ENCODE data around the gene SS18.

DNA sequence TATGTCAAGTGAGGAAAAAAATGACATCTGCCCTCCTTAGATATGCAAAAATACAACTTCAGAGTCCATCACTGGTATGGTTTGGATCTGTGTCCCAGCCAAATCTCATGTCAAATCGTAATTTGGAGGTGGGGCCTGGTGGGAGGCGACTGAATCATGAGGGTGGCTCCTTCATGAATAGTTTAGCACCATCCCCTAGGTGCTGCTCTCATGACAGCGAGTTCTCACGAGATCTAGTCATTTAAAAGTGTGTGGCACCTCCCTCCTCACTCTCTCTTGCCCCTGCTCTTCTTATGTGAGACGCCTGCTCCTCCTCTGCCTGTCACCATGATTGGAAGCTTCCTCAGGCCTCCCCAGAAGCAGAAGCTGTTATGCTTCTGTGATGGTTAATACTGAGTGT is 37.4 kb upstream of the SS18 start:
- TF ChIP-seq, protein P1, sequence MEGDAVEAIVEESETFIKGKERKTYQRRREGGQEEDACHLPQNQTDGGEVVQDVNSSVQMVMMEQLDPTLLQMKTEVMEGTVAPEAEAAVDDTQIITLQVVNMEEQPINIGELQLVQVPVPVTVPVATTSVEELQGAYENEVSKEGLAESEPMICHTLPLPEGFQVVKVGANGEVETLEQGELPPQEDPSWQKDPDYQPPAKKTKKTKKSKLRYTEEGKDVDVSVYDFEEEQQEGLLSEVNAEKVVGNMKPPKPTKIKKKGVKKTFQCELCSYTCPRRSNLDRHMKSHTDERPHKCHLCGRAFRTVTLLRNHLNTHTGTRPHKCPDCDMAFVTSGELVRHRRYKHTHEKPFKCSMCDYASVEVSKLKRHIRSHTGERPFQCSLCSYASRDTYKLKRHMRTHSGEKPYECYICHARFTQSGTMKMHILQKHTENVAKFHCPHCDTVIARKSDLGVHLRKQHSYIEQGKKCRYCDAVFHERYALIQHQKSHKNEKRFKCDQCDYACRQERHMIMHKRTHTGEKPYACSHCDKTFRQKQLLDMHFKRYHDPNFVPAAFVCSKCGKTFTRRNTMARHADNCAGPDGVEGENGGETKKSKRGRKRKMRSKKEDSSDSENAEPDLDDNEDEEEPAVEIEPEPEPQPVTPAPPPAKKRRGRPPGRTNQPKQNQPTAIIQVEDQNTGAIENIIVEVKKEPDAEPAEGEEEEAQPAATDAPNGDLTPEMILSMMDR (IDR thresholded peaks at IDR 0.05): no peak
- TF ChIP-seq POLR2AphosphoS5 (IDR thresholded peaks at IDR 0.05; ENCODE audit: low read depth, low read length): no peak

All from Panc1 (cell line).